Ovary (tissue), 1 donor: ENCODE measurements around the gene ATG3.

Experiments
- EP300 ChIP-seq: sonication (generic); formaldehyde crosslinking; IDR thresholded peaks from one replicate; pipeline ENCODE4 v1.6.1; 2017; ENCODE audit warnings: antibody characterized with exemption
- POLR2A ChIP-seq: fragments of 450-650 bp; IDR thresholded peaks from one replicate; pipeline ENCODE4 v1.6.1; 2017; ENCODE audit warnings: antibody characterized with exemption, mild to moderate bottlenecking, moderate library complexity

- no peak for TF ChIP-seq EP300
- TF ChIP-seq POLR2A: no peak
Measured at GRCh38 chr3:112585782-112586181, 24.0 kb upstream of the ATG3 start.
